ENCODE data around the gene B4GALT5.
"Not testable (repeated sequence)": the region's sequence is repeated elsewhere in the genome, so short reads cannot be mapped to it uniquely, and the experiment has no call there.

Gene B4GALT5

GRCh38 chr20:49739042-49739441 is 25.4 kb upstream of the B4GALT5 start:
- H3K4me3 ChIP-seq (ENCODE audit: low read length) = no peak overlapping the region
- DNase-seq (ENCODE audit: low read depth, low spot score) = no peak

DNA sequence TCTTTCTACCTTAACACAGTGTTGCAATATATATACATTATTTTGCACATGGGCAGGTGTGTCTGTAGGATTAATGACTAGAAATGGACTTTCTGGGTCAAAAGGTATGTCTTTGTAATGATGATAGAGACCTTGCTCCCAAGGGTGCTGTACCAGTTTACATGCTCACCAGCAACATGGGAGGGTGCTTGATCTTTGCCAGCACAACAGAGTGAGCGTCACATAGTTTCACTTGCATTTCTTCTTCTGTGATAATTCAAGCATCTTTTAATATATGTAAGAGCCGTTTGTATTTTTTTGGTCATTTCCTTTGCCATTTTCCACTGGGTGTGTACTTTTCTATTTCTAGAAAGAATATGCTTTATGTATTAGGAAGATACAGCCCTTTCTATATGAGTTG is 23.6 kb upstream of the B4GALT5 start:
- no peak overlapping the region for H3K4me3 ChIP-seq (ENCODE audit: low read length)
- DNase-seq (ENCODE audit: low read depth, low spot score) = no peak

- no peak overlapping the region for H3K4me3 ChIP-seq (ENCODE audit: low read length)
- DNase-seq (ENCODE audit: low read depth, low spot score) = no peak
Observed at GRCh38 chr20:49729780-49730179, 16.1 kb upstream of the B4GALT5 start.

- no peak for DNase-seq (ENCODE audit: low read depth, low spot score)
- H3K4me3 ChIP-seq (ENCODE audit: low read length) = no peak overlapping the region
Observed at GRCh38 chr20:49727894-49728885, 14.5 kb upstream of the B4GALT5 start.

DNA sequence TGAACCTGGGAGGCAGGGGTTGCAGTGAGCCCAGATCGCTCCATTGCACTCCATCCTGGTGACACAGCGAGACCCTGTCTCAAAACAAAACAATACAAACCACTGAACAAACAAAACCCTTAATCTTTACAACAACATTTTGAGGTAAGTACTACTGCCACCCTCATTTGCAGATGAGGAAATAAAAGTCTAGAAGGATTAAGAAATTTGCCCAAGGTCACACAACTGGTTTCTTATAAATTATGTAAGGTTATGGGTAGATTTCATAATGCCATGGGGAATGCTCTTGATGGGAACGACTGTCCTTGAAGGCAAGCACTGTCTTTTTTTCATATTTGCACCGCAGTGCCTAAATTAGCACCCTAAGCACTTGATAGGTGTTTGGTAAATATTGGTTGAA is 13.8 kb upstream of the B4GALT5 start:
- DNase-seq (ENCODE audit: low read depth, low spot score) = no peak

GRCh38 chr20:49725694-49726093 is 12.0 kb upstream of the B4GALT5 start:
- no peak for DNase-seq (ENCODE audit: low read depth, low spot score)
- H3K4me3 ChIP-seq (ENCODE audit: low read length) = no peak overlapping the region

More for the DNA sequence above, 13.8 kb upstream of the B4GALT5 start:
- H3K4me3 ChIP-seq (ENCODE audit: low read length) = no peak overlapping the region

- not testable (repeated sequence) for H3K4me3 ChIP-seq (ENCODE audit: low read length); DNase-seq (ENCODE audit: low read depth, low spot score)
Observed at GRCh38 chr20:49725224-49725606, 11.5 kb upstream of the B4GALT5 start.

- no peak overlapping the region for H3K4me3 ChIP-seq (ENCODE audit: low read length)
Observed at GRCh38 chr20:49724408-49725223, 10.9 kb upstream of the B4GALT5 start.

GRCh38 chr20:49723758-49724157 is 10.1 kb upstream of the B4GALT5 start:
- not testable (repeated sequence) for H3K4me3 ChIP-seq (ENCODE audit: low read length)

More at GRCh38 chr20:49724408-49725223, 10.9 kb upstream of the B4GALT5 start:
- DNase-seq (ENCODE audit: low read depth, low spot score) = peak; percentile 26

GRCh38 chr20:49721326-49721725 is 7.6 kb upstream of the B4GALT5 start:
- H3K4me3 ChIP-seq (ENCODE audit: low read length); DNase-seq (ENCODE audit: low read depth, low spot score): not testable (repeated sequence)

More at GRCh38 chr20:49723758-49724157, 10.1 kb upstream of the B4GALT5 start:
- DNase-seq (ENCODE audit: low read depth, low spot score) = not testable (repeated sequence)

- no peak overlapping the region for H3K4me3 ChIP-seq (ENCODE audit: low read length)
- DNase-seq (ENCODE audit: low read depth, low spot score) = no peak
Observed at GRCh38 chr20:49715466-49715865, 1.8 kb upstream of the B4GALT5 start.

DNA sequence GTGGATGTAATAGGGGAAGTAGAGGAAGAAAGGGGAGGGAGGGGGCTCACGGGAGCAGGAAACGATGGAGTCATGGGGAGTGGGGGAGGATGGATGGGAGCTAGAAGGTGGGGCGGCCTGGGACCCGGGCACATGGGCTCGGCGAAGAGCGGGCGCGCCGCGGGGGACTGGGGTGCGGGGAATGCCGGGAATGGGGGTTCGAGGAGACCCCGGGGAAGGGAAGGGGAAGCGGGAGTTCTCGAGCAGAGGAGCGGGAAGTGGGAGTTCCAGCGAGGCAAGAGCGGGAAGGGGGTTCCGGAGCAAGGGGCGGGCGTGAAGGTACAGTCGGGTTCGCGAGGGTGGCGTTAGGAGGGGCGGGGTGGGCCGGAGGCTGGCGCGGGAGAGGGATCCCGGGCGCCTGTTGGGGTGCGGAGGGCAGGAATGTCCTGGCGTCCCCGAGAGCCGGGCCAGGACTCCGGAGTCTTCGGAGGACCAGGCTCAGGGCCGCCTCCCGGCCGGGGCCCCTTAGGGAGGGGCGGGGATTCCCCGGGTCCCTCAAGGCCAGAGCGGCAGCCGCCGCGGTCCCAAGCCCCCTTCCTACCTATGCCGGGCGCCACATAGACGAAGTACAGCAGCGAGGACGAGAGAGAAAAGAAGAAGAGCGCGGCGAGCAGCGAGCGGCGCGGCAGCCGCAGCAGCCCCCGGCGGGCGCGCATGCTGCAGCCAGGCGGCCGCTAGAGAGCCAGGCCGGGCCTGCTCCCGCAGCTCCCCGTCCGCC is 504 bp downstream of the B4GALT5 start:
- DNase-seq (ENCODE audit: low read depth, low spot score) = no peak
- peak overlapping the region; percentile 74 for H3K4me3 ChIP-seq (ENCODE audit: low read length)

- H3K4me3 ChIP-seq (ENCODE audit: low read length) = peak overlapping the region; percentile 74
- DNase-seq (ENCODE audit: low read depth, low spot score) = no peak
Observed at GRCh38 chr20:49712646-49712995, 1.1 kb downstream of the B4GALT5 start.

DNA sequence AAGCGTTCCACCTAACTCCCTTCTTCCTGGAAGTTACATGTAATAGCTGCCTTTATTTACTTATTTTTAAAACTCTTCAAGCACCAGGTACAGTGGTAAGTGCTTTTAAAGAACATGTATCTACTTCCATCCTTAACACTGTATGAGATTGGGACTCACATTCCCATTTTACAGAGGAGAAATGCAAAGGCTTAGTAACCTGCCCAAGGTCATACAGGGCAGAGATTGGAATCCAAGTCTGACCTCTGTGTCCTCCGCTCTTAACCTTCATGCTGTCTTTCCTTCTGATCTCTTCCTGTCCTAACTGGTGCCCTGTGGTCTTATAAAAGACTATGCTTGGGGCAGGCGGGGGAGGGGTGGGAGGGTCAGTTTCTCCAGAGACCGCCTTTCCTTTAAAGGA is 1.6 kb downstream of the B4GALT5 start:
- no peak for DNase-seq (ENCODE audit: low read depth, low spot score)
- peak overlapping the region; percentile 74; the same call in 1 of the 2 replicates for H3K4me3 ChIP-seq (ENCODE audit: low read length)

DNA sequence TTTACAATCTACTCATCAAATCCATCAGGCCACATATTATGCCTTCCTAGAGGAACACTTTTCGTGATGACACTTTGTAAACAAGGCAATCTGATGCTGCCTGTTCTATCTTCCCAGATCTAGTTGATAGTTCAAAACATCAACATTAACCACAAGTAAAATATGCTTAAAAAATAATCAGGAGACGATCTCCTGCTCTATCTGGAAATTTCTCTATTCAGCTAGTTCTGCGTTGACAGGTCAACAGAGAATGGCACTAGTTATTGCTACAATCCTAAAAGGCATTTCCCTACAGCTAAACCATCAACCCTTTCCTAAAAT is 2.1 kb downstream of the B4GALT5 start:
- H3K4me3 ChIP-seq (ENCODE audit: low read length) = no peak overlapping the region

GRCh38 chr20:49710971-49711666 is 2.6 kb downstream of the B4GALT5 start:
- no peak overlapping the region for H3K4me3 ChIP-seq (ENCODE audit: low read length)
- DNase-seq (ENCODE audit: low read depth, low spot score) = no peak

More for the DNA sequence above, 2.1 kb downstream of the B4GALT5 start:
- no peak for DNase-seq (ENCODE audit: low read depth, low spot score)

- no peak overlapping the region for H3K4me3 ChIP-seq (ENCODE audit: low read length)
- DNase-seq (ENCODE audit: low read depth, low spot score) = no peak
Observed at GRCh38 chr20:49707118-49707517, 6.6 kb downstream of the B4GALT5 start.

- no peak overlapping the region for H3K4me3 ChIP-seq (ENCODE audit: low read length)
- no peak for DNase-seq (ENCODE audit: low read depth, low spot score)
Observed at GRCh38 chr20:49706630-49707091, 7.0 kb downstream of the B4GALT5 start.

DNA sequence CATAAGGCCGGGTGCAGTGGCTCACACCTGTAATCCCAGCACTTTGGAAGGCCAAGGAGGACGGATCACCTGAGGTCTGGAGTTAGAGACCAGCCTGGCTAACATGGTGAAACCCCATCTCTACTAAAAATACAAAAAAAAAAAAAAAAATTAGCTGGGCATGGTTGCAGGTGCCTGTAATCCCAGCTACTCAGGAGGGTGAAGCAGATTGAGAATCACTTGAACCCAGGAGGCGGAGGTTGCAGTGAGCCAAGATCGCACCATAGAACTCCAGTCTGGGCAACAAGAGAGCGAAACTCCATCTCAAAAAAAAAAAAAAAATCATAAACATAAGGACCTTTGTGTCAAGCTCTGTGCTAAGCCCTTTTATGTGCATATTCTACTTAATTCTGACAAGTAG is 7.8 kb downstream of the B4GALT5 start:
- not testable (repeated sequence) for H3K4me3 ChIP-seq (ENCODE audit: low read length); DNase-seq (ENCODE audit: low read depth, low spot score)

Measured in Jurkat, Clone E6-1 (cell line).